Neural cell (in vitro differentiated cells): ENCODE results near the gene THOP1. TPM values are rescaled to one million over a fixed set of nuclear protein-coding genes. Genes with fewer than 3 reads are reported as not detected.
A peak's percentile ranks its signal among the peaks of the same experiment; 100 is the strongest.

Experiments used
- H2AFZ ChIP-seq: fragments of 200-600, 300-800 bp; sonication (generic), shearing (Covaris generic); 2 replicates; pipeline ENCODE4 v1.6.0; 2014; ENCODE audit warnings: low read depth, mild to moderate bottlenecking, antibody characterized with exemption, low read length, moderate library complexity
- H3F3A ChIP-seq: fragments of 200-600 bp; shearing (Covaris generic); 2 replicates; pipeline ENCODE4 v1.6.1; 2016; ENCODE audit warnings: mild to moderate bottlenecking, moderate library complexity, mixed read lengths, antibody characterized with exemption, low read length; ENCODE audit not compliant: insufficient read depth, poor library complexity, severe bottlenecking
- H3K27ac ChIP-seq: fragments of 200-600, 300-800 bp; sonication (generic), shearing (Covaris generic); 2 replicates; pipeline ENCODE4 v1.5.1; 2014; ENCODE audit warnings: mild to moderate bottlenecking, low read length, moderate library complexity
- H3K27me3 ChIP-seq: fragments of 300-800, 200-600 bp; sonication (generic), shearing (Covaris generic); 2 replicates; pipeline ENCODE4 v1.6.0; 2014; ENCODE audit warnings: mild to moderate bottlenecking, low read depth, low read length, moderate library complexity; ENCODE audit not compliant: insufficient read depth
- H3K36me3 ChIP-seq: fragments of 300-800, 200-600 bp; sonication (generic), shearing (Covaris generic); 2 replicates; pipeline ENCODE4 v1.5.1; 2014; ENCODE audit warnings: mild to moderate bottlenecking, antibody characterized with exemption, low read length, moderate library complexity; ENCODE audit not compliant: insufficient read depth
- H3K4me2 ChIP-seq: fragments of 300-800, 200-600 bp; sonication (generic), shearing (Covaris generic); 2 replicates; pipeline ENCODE4 v1.6.0; 2014; ENCODE audit warnings: mild to moderate bottlenecking, low read length
- H3K4me3 ChIP-seq: fragments of 300-800, 200-600 bp; sonication (generic), shearing (Covaris generic); 2 replicates; pipeline ENCODE4 v1.5.1; 2014; ENCODE audit warnings: mild to moderate bottlenecking, low read length, moderate library complexity
- H3K79me2 ChIP-seq: fragments of 200-600 bp; shearing (Covaris generic); replicated peaks from 2 replicates; pipeline ENCODE4 v1.6.0; 2014; ENCODE audit warnings: mild to moderate bottlenecking, low read length, moderate library complexity; ENCODE audit not compliant: insufficient read depth
- H3K9ac ChIP-seq: fragments of 300-800, 200-600 bp; sonication (generic), shearing (Covaris generic); 2 replicates; pipeline ENCODE4 v1.6.1; 2016; ENCODE audit warnings: mild to moderate bottlenecking, low read length, mixed read lengths
- H3K9me2 ChIP-seq: fragments of 200-600 bp; shearing (Covaris generic); 2 replicates; pipeline ENCODE4 v1.6.1; 2016; ENCODE audit warnings: mild to moderate bottlenecking, low read length, mixed read lengths; ENCODE audit not compliant: insufficient read depth
- H3K9me3 ChIP-seq: fragments of 200-600, 300-800 bp; sonication (generic), shearing (Covaris generic); 2 replicates; pipeline ENCODE4 v1.6.1; 2016; ENCODE audit warnings: mild to moderate bottlenecking, mixed run types, low read length, moderate library complexity, mixed read lengths
- H4K20me1 ChIP-seq: fragments of 200-600 bp; shearing (Covaris generic); 2 replicates; pipeline ENCODE4 v1.6.1; 2016; ENCODE audit warnings: mild to moderate bottlenecking, mixed run types; ENCODE audit not compliant: insufficient read depth
- EP300 ChIP-seq: fragments of 450-650 bp; conservative IDR thresholded peaks from 2 replicates; pipeline ENCODE4 v1.6.1; 2014; ENCODE audit warnings: antibody characterized with exemption, mild to moderate bottlenecking, moderate library complexity; ENCODE audit not compliant: poor library complexity, severe bottlenecking
- EZH2 ChIP-seq: fragments of 200-600, 300-800 bp; shearing (Covaris generic), sonication (generic); IDR thresholded peaks from 2 replicates; pipeline ENCODE4 v1.6.1; 2014; ENCODE audit warnings: antibody characterized with exemption, low read length, borderline replicate concordance, mild to moderate bottlenecking; ENCODE audit not compliant: insufficient read depth, poor library complexity, severe bottlenecking
- MXI1 ChIP-seq: fragments of 450-650 bp; conservative IDR thresholded peaks from 2 replicates; pipeline ENCODE4 v1.6.1; 2014; ENCODE audit warnings: antibody characterized with exemption, mild to moderate bottlenecking; ENCODE audit not compliant: poor library complexity, severe bottlenecking
- POLR2AphosphoS5 ChIP-seq: IDR thresholded peaks from 2 replicates; pipeline ENCODE4 v1.6.1; 2012
- RAD21 ChIP-seq: fragments of 450-650 bp; conservative IDR thresholded peaks from 2 replicates; pipeline ENCODE4 v1.6.1; 2014; ENCODE audit warnings: antibody characterized with exemption, mild to moderate bottlenecking, moderate library complexity
- REST ChIP-seq: IDR thresholded peaks from 2 replicates; pipeline ENCODE4 v1.6.1; 2012; ENCODE audit warnings: borderline replicate concordance
- SMC3 ChIP-seq: fragments of 450-650 bp; conservative IDR thresholded peaks from 2 replicates; pipeline ENCODE4 v1.6.1; 2014; ENCODE audit warnings: antibody characterized with exemption, mild to moderate bottlenecking, moderate library complexity; ENCODE audit not compliant: poor library complexity
- TAF1 ChIP-seq: IDR thresholded peaks from 2 replicates; pipeline ENCODE4 v1.6.1; 2012; ENCODE audit warnings: low read depth
- polyA plus RNA-seq: library from polyadenylated mRNA; depleted of rRNA; stranded (reverse); fragments of >200 nt; gene quantifications from 2 replicates; pipeline ENCODE4 v1.2.3, GENCODE V29; 2014
- TF ChIP-seq, protein P1 (sequence below): fragments of 450-650 bp; IDR thresholded peaks from 2 replicates; pipeline ENCODE4 v1.5.1; 2014; ENCODE audit warnings: antibody characterized with exemption, mild to moderate bottlenecking, moderate library complexity; ENCODE audit not compliant: poor library complexity, severe bottlenecking

THOP1 gene
- polyA plus RNA-seq, 1 donor from 2014 or later, result 113 TPM

GRCh38 chr19:2837430-2837829 is 52.1 kb downstream of the THOP1 start:
- Histone ChIP-seq H2AFZ (no peak overlapping the region), H3F3A (no peaks in the 10 kb centered on the region), H3K27me3 (no peaks in the 10 kb centered on the region), H3K9ac (no peak overlapping the region), H3K9me2 (no peaks in the 10 kb centered on the region), H3K4me3 (no peak overlapping the region), H3K4me2 (no peak overlapping the region), H3K9me3 (peaks cover 30% of the 10 kb centered on the region), H4K20me1 (no peaks in the 10 kb centered on the region), H3K27ac (no peak overlapping the region), H3K36me3 (peaks cover 39% of the 10 kb centered on the region), H3K79me2 (peaks cover 5% of the 10 kb centered on the region)
- TF ChIP-seq REST, result no peak
- TF ChIP-seq EZH2, result no peak
- TF ChIP-seq MXI1, result no peak
- no peak for TF ChIP-seq SMC3
- TF ChIP-seq, protein P1, sequence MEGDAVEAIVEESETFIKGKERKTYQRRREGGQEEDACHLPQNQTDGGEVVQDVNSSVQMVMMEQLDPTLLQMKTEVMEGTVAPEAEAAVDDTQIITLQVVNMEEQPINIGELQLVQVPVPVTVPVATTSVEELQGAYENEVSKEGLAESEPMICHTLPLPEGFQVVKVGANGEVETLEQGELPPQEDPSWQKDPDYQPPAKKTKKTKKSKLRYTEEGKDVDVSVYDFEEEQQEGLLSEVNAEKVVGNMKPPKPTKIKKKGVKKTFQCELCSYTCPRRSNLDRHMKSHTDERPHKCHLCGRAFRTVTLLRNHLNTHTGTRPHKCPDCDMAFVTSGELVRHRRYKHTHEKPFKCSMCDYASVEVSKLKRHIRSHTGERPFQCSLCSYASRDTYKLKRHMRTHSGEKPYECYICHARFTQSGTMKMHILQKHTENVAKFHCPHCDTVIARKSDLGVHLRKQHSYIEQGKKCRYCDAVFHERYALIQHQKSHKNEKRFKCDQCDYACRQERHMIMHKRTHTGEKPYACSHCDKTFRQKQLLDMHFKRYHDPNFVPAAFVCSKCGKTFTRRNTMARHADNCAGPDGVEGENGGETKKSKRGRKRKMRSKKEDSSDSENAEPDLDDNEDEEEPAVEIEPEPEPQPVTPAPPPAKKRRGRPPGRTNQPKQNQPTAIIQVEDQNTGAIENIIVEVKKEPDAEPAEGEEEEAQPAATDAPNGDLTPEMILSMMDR, result no peak
- no peak for TF ChIP-seq EP300
- no peak for TF ChIP-seq TAF1
- no peak for TF ChIP-seq POLR2AphosphoS5
- TF ChIP-seq RAD21, result no peak

GRCh38 chr19:2840794-2841791 is 55.8 kb downstream of the THOP1 start, which contains the start of gene ZNF555:
Gene ZNF555, plus strand, starts transcription at chr19:2841475. Its CDS starts 98 bp downstream, at chr19:2841573.
- Histone ChIP-seq H3K36me3 (peaks cover 11% of the 10 kb centered on the region), H4K20me1 (no peaks in the 10 kb centered on the region), H3K4me3 (peak within 1 kb of the TSS; percentile 93), H3K27me3 (no peaks in the 10 kb centered on the region), H3K79me2 (peaks cover 12% of the 10 kb centered on the region), H3F3A (no peaks in the 10 kb centered on the region), H3K9ac (peak within 1 kb of the TSS; percentile 74), H2AFZ (peak within 1 kb of the TSS; percentile 56), H3K9me3 (peaks cover 10% of the 10 kb centered on the region), H3K9me2 (no peaks in the 10 kb centered on the region), H3K27ac (peak within 1 kb of the TSS; percentile 78), H3K4me2 (peak within 1 kb of the TSS; percentile 73)
- TF ChIP-seq RAD21, result no peak
- TF ChIP-seq EP300, result peak; percentile 29
- TF ChIP-seq, protein P1, result peak; percentile 69
- no peak for TF ChIP-seq SMC3
- TF ChIP-seq MXI1, result peak; percentile 53
- no peak for TF ChIP-seq REST
- no peak for TF ChIP-seq EZH2
- peak; percentile 79 for TF ChIP-seq POLR2AphosphoS5
- peak; percentile 60 for TF ChIP-seq TAF1
